Tibial artery (tissue), 4 donors: ENCODE data around the gene RBM19.

Experiments
- DNase-seq, 2 donors: peaks; one replicate each; pipeline ENCODE4 v3.0.0-alpha.2; 2019
- H3K27ac ChIP-seq, 2 donors: fragments of 200-600 bp; sonication (generic) in 1 of 2; 1 replicate in 1 of 2; 2 replicates in 1 of 2; pipeline ENCODE4 v1.5.1; 2018 to 2019; ENCODE audit warnings: mild to moderate bottlenecking in 1 of 2
- H3K27me3 ChIP-seq, 2 donors: fragments of 200-600 bp; sonication (generic) in 1 of 2; one replicate each; pipeline versions ENCODE4 v1.5.1 to v1.6.0; 2016 to 2019
- H3K36me3 ChIP-seq, 3 donors: fragments of 200-600 bp; sonication (generic) in 2 of 3; one replicate each; pipeline ENCODE4 v1.5.1; 2016 to 2019; ENCODE audit warnings: mild to moderate bottlenecking in 2 of 3
- H3K4me1 ChIP-seq, 4 donors: fragments of 200-600 bp; sonication (generic) in 2 of 4; 1 replicate in 3 of 4; 2 replicates in 1 of 4; pipeline ENCODE4 v1.5.1; 2016 to 2019
- H3K4me3 ChIP-seq, 2 donors: fragments of 200-600 bp; sonication (generic) in 1 of 2; 1 replicate in 1 of 2; 2 replicates in 1 of 2; pipeline ENCODE4 v1.5.1; 2018 to 2019; ENCODE audit warnings: mild to moderate bottlenecking in 2 of 2
- H3K9me3 ChIP-seq, 3 donors: fragments of 200-600 bp; sonication (generic) in 1 of 3; one replicate each; pipeline ENCODE4 v1.5.1; 2016 to 2019
- CTCF ChIP-seq, 2 experiments: fragments of 200-600 bp in 1 of 2; fragments of 450-650 bp in 1 of 2; IDR thresholded peaks; one replicate each; pipeline ENCODE4 v1.5.1; 2017 to 2019; ENCODE audit warnings: antibody characterized with exemption in 2 of 2, mild to moderate bottlenecking in 1 of 2, moderate library complexity in 1 of 2
- intact Hi-C: fragments of 100-400 bp; cut with DNase I; formaldehyde crosslinking; loops from one replicate; pipeline ENCODE4 v1.15.0; 2023; ENCODE audit warnings: low total_unique reads

Gene RBM19

GRCh38 chr12:113850309-113851056 is 115.6 kb downstream of the RBM19 start:
- Histone ChIP-seq H3K27me3 (no peaks in the 10 kb centered on the region), H3K4me3 (no peak overlapping the region), H3K9me3 (no peaks in the 10 kb centered on the region), H3K27ac (peak overlapping the region; percentile 55 to 56), H3K36me3 (peaks cover 0 to 14% (median 5%) of the 10 kb centered on the region in 3 donors), H3K4me1 (peaks cover 0 to 24% (median 17%) of the 10 kb centered on the region in 4 donors)
- TF ChIP-seq CTCF (IDR thresholded peaks at IDR 0.05), result no peak
- peak; percentile 49 to 86 for DNase-seq
- intact Hi-C loops, result no loop called here

- Histone ChIP-seq H3K27me3 (no peaks in the 10 kb centered on the region), H3K27ac (no peak overlapping the region), H3K4me3 (no peak overlapping the region), H3K9me3 (no peaks in the 10 kb centered on the region), H3K4me1 (peaks cover 0 to 24% (median 17%) of the 10 kb centered on the region in 4 donors), H3K36me3 (peaks cover 15 to 23% (median 16%) of the 10 kb centered on the region in 3 donors)
- DNase-seq, result no peak
- intact Hi-C loops, result no loop called here
- no peak for TF ChIP-seq CTCF (IDR thresholded peaks at IDR 0.05)
These were observed 118.3 kb downstream of the RBM19 start for GRCh38 chr12:113847856-113848255.

- peaks cover 0 to 24% (median 17%) of the 10 kb centered on the region in 4 donors for H3K4me1 ChIP-seq
- no peak for TF ChIP-seq CTCF (IDR thresholded peaks at IDR 0.05)
- no peak overlapping the region for H3K4me3 ChIP-seq
- peaks cover 17 to 31% (median 22%) of the 10 kb centered on the region in 3 donors for H3K36me3 ChIP-seq
- intact Hi-C loops, result no loop called here
- no peak overlapping the region for H3K27ac ChIP-seq
- no peaks in the 10 kb centered on the region for H3K9me3 ChIP-seq
- no peak for DNase-seq
- no peaks in the 10 kb centered on the region for H3K27me3 ChIP-seq
These were observed 119.0 kb downstream of the RBM19 start for GRCh38 chr12:113846883-113847755.

- no peak for DNase-seq
- intact Hi-C loops, result no loop called here
These were observed 120.0 kb downstream of the RBM19 start for GRCh38 chr12:113845900-113846674.

More at GRCh38 chr12:113845900-113846674, 120.0 kb downstream of the RBM19 start:
- H3K27ac ChIP-seq, result no peak overlapping the region
- no peak for TF ChIP-seq CTCF (IDR thresholded peaks at IDR 0.05)
- no peaks in the 10 kb centered on the region for H3K27me3 ChIP-seq
- H3K4me3 ChIP-seq, result no peak overlapping the region
- peaks cover 17 to 34% (median 22%) of the 10 kb centered on the region in 3 donors for H3K36me3 ChIP-seq
- peaks cover 0 to 22% (median 16%) of the 10 kb centered on the region in 4 donors for H3K4me1 ChIP-seq
- no peaks in the 10 kb centered on the region for H3K9me3 ChIP-seq
